GM06990 (cell line): ENCODE results near the gene NTM.

Experiments used
- DNase-seq: peaks from one replicate; pipeline ENCODE4 v3.0.0-alpha.2; 2011; ENCODE audit not compliant: insufficient read length; ENCODE audit errors: extremely low read depth
- H3K27me3 ChIP-seq: replicated peaks from 2 replicates; pipeline ENCODE4 v1.6.0; 2011; ENCODE audit warnings: low read length; ENCODE audit not compliant: control insufficient read depth, insufficient read depth
- H3K36me3 ChIP-seq: 2 replicates; pipeline ENCODE4 v1.5.1; 2011; ENCODE audit warnings: low read length; ENCODE audit not compliant: control insufficient read depth, insufficient read depth
- H3K4me3 ChIP-seq: replicated peaks from 2 replicates; pipeline ENCODE4 v1.5.1; 2011; ENCODE audit warnings: low read depth, mild to moderate bottlenecking, control low read depth, low read length
- CTCF ChIP-seq: IDR thresholded peaks from 2 replicates; pipeline ENCODE4 v1.5.1; 2011; ENCODE audit warnings: low read length, control low read depth, mild to moderate bottlenecking, inconsistent platforms; ENCODE audit not compliant: insufficient read depth, poor library complexity, severe bottlenecking

Gene NTM

GRCh38 chr11:131402040-131402439, 31.6 kb downstream of the NTM start:
- H3K36me3 ChIP-seq = no peaks in the 10 kb centered on the region
- H3K4me3 ChIP-seq = no peak overlapping the region
- no peaks in the 10 kb centered on the region; the same call in 1 of the 2 replicates for H3K27me3 ChIP-seq
- no peak for DNase-seq
- no peak for TF ChIP-seq CTCF

- no peaks in the 10 kb centered on the region for H3K36me3 ChIP-seq
- no peak overlapping the region for H3K4me3 ChIP-seq
- no peak for DNase-seq
- no peaks in the 10 kb centered on the region; the same call in 1 of the 2 replicates for H3K27me3 ChIP-seq
- no peak for TF ChIP-seq CTCF
Observed at GRCh38 chr11:131404010-131404409, 33.6 kb downstream of the NTM start.

- Histone ChIP-seq H3K36me3 (no peaks in the 10 kb centered on the region), H3K27me3 (no peaks in the 10 kb centered on the region; the same call in 1 of the 2 replicates), H3K4me3 (no peak overlapping the region)
- peak; percentile 72 for TF ChIP-seq CTCF
- DNase-seq = no peak
Observed at GRCh38 chr11:131408025-131408640, 37.7 kb downstream of the NTM start.

- TF ChIP-seq CTCF = no peak
- Histone ChIP-seq H3K36me3 (no peaks in the 10 kb centered on the region), H3K27me3 (no peaks in the 10 kb centered on the region; the same call in 1 of the 2 replicates), H3K4me3 (no peak overlapping the region)
- DNase-seq = no peak
Observed at GRCh38 chr11:131409345-131409744, 38.9 kb downstream of the NTM start.

DNA sequence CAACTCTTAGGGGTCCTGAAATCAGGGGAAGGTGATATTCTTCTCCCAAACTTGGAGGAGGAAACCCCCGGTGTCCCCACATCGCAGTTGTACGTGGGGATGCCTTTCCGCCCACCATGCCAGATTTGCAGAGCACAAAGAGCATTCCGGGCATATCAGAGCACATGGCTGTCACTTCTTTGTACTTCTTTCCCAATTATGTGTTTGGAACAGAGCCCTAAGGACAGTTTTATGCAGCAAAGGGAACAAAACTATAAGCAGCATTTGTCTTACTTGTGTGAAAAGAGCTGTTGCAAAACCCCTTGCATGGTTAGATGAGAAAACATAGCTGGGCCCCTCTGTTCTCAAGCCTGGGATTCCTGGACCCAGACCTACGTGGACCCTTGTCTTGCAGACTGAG, 41.2 kb downstream of the NTM start:
- H3K4me3 ChIP-seq = no peak overlapping the region
- no peak for TF ChIP-seq CTCF
- no peaks in the 10 kb centered on the region for H3K36me3 ChIP-seq
- H3K27me3 ChIP-seq = no peaks in the 10 kb centered on the region; the same call in 1 of the 2 replicates
- DNase-seq = no peak

- no peak for TF ChIP-seq CTCF
- no peak for DNase-seq
- no peaks in the 10 kb centered on the region; the same call in 1 of the 2 replicates for H3K27me3 ChIP-seq
- H3K4me3 ChIP-seq = no peak overlapping the region
- no peaks in the 10 kb centered on the region for H3K36me3 ChIP-seq
Observed at GRCh38 chr11:131412061-131412460, 41.6 kb downstream of the NTM start.
